ENCODE data around the gene C9orf72.

C9orf72 gene

GRCh38 chr9:27602954-27603353, 29.7 kb upstream of the C9orf72 start:
- TF ChIP-seq, protein P1, sequence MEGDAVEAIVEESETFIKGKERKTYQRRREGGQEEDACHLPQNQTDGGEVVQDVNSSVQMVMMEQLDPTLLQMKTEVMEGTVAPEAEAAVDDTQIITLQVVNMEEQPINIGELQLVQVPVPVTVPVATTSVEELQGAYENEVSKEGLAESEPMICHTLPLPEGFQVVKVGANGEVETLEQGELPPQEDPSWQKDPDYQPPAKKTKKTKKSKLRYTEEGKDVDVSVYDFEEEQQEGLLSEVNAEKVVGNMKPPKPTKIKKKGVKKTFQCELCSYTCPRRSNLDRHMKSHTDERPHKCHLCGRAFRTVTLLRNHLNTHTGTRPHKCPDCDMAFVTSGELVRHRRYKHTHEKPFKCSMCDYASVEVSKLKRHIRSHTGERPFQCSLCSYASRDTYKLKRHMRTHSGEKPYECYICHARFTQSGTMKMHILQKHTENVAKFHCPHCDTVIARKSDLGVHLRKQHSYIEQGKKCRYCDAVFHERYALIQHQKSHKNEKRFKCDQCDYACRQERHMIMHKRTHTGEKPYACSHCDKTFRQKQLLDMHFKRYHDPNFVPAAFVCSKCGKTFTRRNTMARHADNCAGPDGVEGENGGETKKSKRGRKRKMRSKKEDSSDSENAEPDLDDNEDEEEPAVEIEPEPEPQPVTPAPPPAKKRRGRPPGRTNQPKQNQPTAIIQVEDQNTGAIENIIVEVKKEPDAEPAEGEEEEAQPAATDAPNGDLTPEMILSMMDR (IDR thresholded peaks at IDR 0.05; ENCODE audit: low read depth, low read length, missing control alignments), result no peak
- H3K4me3 ChIP-seq (ENCODE audit: low read depth, low read length), result no peak overlapping the region
- DNase-seq (ENCODE audit: low read depth), result no peak

DNA sequence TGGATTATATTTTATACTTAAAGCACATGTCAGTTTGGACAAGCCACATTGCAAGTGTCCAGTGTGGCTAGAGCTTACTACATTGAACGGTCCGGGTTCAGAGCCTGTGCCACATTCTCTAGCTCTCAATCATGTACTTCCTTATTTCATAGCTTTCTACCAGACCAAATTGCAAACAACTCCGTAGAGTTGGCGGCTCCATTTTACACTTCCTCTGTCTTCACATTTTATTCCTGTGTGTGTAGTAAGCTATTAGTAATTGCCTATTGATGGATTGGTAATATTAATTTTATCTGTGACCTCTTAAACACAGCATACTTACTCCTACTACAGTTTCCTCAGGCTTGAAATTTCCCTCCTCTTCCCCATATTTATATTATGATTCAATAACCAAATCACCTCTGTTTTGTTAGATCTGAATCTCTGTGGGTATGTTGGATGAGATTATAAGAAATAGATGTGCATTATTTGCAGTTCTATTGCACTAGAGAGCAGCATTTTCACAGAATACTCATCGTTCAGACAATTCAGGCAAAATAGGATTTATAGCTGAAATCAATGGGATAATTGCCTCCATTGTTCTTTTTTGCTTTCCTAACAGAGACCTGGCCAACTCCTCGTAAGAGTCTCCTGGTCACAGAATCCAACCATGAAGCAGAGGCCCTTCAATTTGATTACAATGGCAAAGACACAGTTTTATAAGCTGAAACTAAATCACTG, 29.0 kb upstream of the C9orf72 start:
- H3K4me3 ChIP-seq (ENCODE audit: low read depth, low read length), result no peak overlapping the region
- DNase-seq (ENCODE audit: low read depth), result no peak
- TF ChIP-seq, protein P1 (IDR thresholded peaks at IDR 0.05; ENCODE audit: low read depth, low read length, missing control alignments), result no peak

GRCh38 chr9:27601396-27601795, 28.1 kb upstream of the C9orf72 start:
- DNase-seq (ENCODE audit: low read depth), result no peak
- TF ChIP-seq, protein P1 (IDR thresholded peaks at IDR 0.05; ENCODE audit: low read depth, low read length, missing control alignments), result no peak
- H3K4me3 ChIP-seq (ENCODE audit: low read depth, low read length), result no peak overlapping the region

- DNase-seq (ENCODE audit: low read depth), result no peak
- TF ChIP-seq, protein P1 (IDR thresholded peaks at IDR 0.05; ENCODE audit: low read depth, low read length, missing control alignments), result no peak
- no peak overlapping the region for H3K4me3 ChIP-seq (ENCODE audit: low read depth, low read length)
Measured at GRCh38 chr9:27600256-27600655, 27.0 kb upstream of the C9orf72 start.

- H3K4me3 ChIP-seq (ENCODE audit: low read depth, low read length), result no peak overlapping the region
- TF ChIP-seq, protein P1 (IDR thresholded peaks at IDR 0.05; ENCODE audit: low read depth, low read length, missing control alignments), result no peak
- no peak for DNase-seq (ENCODE audit: low read depth)
Measured at GRCh38 chr9:27599870-27600238, 26.6 kb upstream of the C9orf72 start.

GRCh38 chr9:27599102-27599869, 26.0 kb upstream of the C9orf72 start:
- no peak for DNase-seq (ENCODE audit: low read depth)
- no peak overlapping the region for H3K4me3 ChIP-seq (ENCODE audit: low read depth, low read length)
- TF ChIP-seq, protein P1 (IDR thresholded peaks at IDR 0.05; ENCODE audit: low read depth, low read length, missing control alignments), result no peak

All from GM12864 (cell line).